HUES48 (cell line): Measurements from ENCODE around the gene EXO5.
A peak's percentile ranks its signal among the peaks of the same experiment; 100 is the strongest.
"Not testable (repeated sequence)": the region's sequence is repeated elsewhere in the genome, so short reads cannot be mapped to it uniquely, and the experiment has no call there.

ENCODE experiments used
- H3K27ac ChIP-seq: one replicate; pipeline ENCODE4 v1.7.0; 2013; ENCODE audit warnings: low read depth, low read length, inconsistent platforms
- H3K27me3 ChIP-seq: 2 replicates; pipeline ENCODE4 v1.6.1; 2013; ENCODE audit warnings: mild to moderate bottlenecking, low read length; ENCODE audit not compliant: control insufficient read depth, insufficient read depth
- H3K36me3 ChIP-seq: 2 replicates; pipeline ENCODE4 v1.6.1; 2013; ENCODE audit warnings: low read length; ENCODE audit not compliant: control insufficient read depth, insufficient read depth
- H3K4me1 ChIP-seq: 2 replicates; pipeline ENCODE4 v1.6.1; 2013; ENCODE audit warnings: mild to moderate bottlenecking, low read length; ENCODE audit not compliant: control insufficient read depth, insufficient read depth
- H3K4me3 ChIP-seq: 2 replicates; pipeline ENCODE4 v1.5.1; 2013; ENCODE audit warnings: mild to moderate bottlenecking, low read depth, low read length
- H3K9ac ChIP-seq: 2 replicates; pipeline ENCODE4 v1.6.1; 2013; ENCODE audit warnings: mild to moderate bottlenecking, low read depth, low read length, moderate library complexity
- H3K9me3 ChIP-seq: 2 replicates; pipeline ENCODE4 v1.6.1; 2013; ENCODE audit warnings: low read length; ENCODE audit not compliant: control insufficient read depth, insufficient read depth

Gene EXO5, protein sequence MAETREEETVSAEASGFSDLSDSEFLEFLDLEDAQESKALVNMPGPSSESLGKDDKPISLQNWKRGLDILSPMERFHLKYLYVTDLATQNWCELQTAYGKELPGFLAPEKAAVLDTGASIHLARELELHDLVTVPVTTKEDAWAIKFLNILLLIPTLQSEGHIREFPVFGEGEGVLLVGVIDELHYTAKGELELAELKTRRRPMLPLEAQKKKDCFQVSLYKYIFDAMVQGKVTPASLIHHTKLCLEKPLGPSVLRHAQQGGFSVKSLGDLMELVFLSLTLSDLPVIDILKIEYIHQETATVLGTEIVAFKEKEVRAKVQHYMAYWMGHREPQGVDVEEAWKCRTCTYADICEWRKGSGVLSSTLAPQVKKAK

GRCh38 chr1:40508375-40509341 lies at the start of gene EXO5:
Gene EXO5, plus strand, starts transcription at chr1:40508767. Its CDS starts 5,778 bp downstream, at chr1:40514545.
- no peak within 1 kb of the TSS for H3K27ac ChIP-seq

DNA sequence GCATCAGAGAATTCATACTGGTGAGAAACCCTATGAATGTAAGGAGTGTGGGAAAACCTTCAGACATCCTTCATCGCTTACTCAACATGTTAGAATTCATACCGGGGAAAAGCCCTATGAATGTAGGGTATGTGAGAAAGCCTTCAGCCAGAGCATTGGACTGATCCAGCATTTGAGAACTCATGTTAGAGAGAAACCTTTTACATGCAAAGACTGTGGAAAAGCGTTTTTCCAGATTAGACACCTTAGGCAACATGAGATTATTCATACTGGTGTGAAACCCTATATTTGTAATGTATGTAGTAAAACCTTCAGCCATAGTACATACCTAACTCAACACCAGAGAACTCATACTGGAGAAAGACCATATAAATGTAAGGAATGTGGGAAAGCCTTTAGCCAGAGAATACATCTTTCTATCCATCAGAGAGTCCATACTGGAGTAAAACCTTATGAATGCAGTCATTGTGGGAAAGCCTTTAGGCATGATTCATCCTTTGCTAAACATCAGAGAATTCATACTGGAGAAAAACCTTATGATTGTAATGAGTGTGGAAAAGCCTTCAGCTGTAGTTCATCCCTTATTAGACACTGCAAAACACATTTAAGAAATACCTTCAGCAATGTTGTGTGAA lies 45.5 kb upstream of the EXO5 start:
- no peak overlapping the region for H3K4me3 ChIP-seq
- no peak overlapping the region for H3K9ac ChIP-seq
- no peak overlapping the region for H3K27ac ChIP-seq
- peaks cover 95% of the 10 kb centered on the region for H3K9me3 ChIP-seq
- no peaks in the 10 kb centered on the region for H3K27me3 ChIP-seq
- H3K4me1 ChIP-seq, result no peaks in the 10 kb centered on the region
- peaks cover 50% of the 10 kb centered on the region for H3K36me3 ChIP-seq

More at GRCh38 chr1:40508375-40509341, at the start of gene EXO5:
- H3K27me3 ChIP-seq, result peaks cover 12% of the 10 kb centered on the region
- peak within 1 kb of the TSS; percentile 87 for H3K4me3 ChIP-seq
- peak within 1 kb of the TSS; percentile 74 for H3K9ac ChIP-seq
- H3K36me3 ChIP-seq, result no peaks in the 10 kb centered on the region
- no peaks in the 10 kb centered on the region; the same call in 1 of the 2 replicates for H3K9me3 ChIP-seq
- no peaks in the 10 kb centered on the region for H3K4me1 ChIP-seq

- Histone ChIP-seq H3K4me1 (no peaks in the 10 kb centered on the region), H3K9ac (no peak overlapping the region), H3K27me3 (no peaks in the 10 kb centered on the region), H3K4me3 (no peak overlapping the region), H3K27ac (no peak overlapping the region), H3K9me3 (peaks cover 59% of the 10 kb centered on the region), H3K36me3 (no peaks in the 10 kb centered on the region)
Observed at GRCh38 chr1:40469327-40469726, 39.2 kb upstream of the EXO5 start.

DNA sequence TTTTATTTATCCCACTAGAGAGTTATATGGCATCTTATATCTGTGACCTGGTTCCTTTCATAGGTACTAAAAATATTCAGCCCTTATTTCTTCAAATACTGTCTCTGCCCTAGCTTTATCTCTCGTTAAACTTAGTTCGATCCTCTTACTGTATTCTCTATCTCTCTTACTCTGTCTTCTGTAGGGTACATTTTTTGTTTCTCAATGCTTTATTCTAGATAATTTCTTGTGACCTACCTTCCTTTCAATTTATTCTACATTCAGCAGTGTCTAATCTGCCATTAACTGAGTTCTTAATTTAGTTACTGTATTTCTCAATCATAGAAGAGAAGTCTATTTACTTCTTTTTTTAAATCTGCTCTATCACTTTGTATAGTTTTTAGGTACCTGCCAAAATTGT lies 33.3 kb upstream of the EXO5 start:
- H3K4me3 ChIP-seq, result no peak overlapping the region
- H3K36me3 ChIP-seq, result no peaks in the 10 kb centered on the region
- no peaks in the 10 kb centered on the region for H3K4me1 ChIP-seq
- peaks cover 17% of the 10 kb centered on the region for H3K9me3 ChIP-seq
- no peaks in the 10 kb centered on the region for H3K27me3 ChIP-seq
- no peak overlapping the region for H3K27ac ChIP-seq
- no peak overlapping the region for H3K9ac ChIP-seq

- Histone ChIP-seq H3K9me3 (peaks cover 13% of the 10 kb centered on the region), H3K27ac (no peak within 1 kb of the TSS)
Observed at GRCh38 chr1:40476924-40477677, 31.5 kb upstream of the EXO5 start, which contains the start of gene ZFP69. Gene ZFP69, plus strand, starts transcription at chr1:40477290. Its CDS starts 2,072 bp downstream, at chr1:40479362.

DNA sequence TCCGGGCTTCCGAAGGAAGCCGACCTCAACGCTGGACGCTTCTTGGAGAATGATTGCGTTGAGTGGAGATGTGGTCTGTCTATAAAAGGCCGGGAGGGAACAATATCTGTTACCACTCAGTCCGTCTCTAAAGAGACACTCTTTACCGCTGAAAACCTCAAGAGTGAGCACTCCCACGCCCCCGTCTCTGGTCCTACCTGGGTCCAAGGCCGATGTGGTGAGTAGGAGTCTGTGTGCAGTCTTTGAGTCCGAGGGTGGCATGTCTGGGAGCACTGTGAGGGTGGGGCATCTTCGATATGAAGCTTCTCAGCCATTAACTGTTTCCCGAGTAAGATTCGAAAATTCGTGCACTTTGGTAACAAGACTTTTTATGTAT lies 30.9 kb upstream of the EXO5 start:
- Histone ChIP-seq H3K36me3 (peaks cover 2% of the 10 kb centered on the region; the same call in 1 of the 2 replicates), H3K4me1 (no peaks in the 10 kb centered on the region), H3K9ac (peak overlapping the region; percentile 10; the same call in 1 of the 2 replicates), H3K27me3 (no peaks in the 10 kb centered on the region), H3K4me3 (peak overlapping the region; percentile 98), H3K9me3 (peaks cover 13% of the 10 kb centered on the region), H3K27ac (no peak overlapping the region)

More at GRCh38 chr1:40476924-40477677, 31.5 kb upstream of the EXO5 start, which contains the start of gene ZFP69:
- no peaks in the 10 kb centered on the region for H3K27me3 ChIP-seq
- H3K4me1 ChIP-seq, result no peaks in the 10 kb centered on the region
- peak within 1 kb of the TSS; percentile 98 for H3K4me3 ChIP-seq
- H3K36me3 ChIP-seq, result no peaks in the 10 kb centered on the region
- H3K9ac ChIP-seq, result peak within 1 kb of the TSS; percentile 58

- H3K27ac ChIP-seq, result no peak overlapping the region
- H3K9me3 ChIP-seq, result peaks cover 13% of the 10 kb centered on the region; the same call in 1 of the 2 replicates
- no peaks in the 10 kb centered on the region for H3K4me1 ChIP-seq
- H3K4me3 ChIP-seq, result 0 out of 2 replicates have a peak overlapping the region, but pooled peaks have one; percentile 98
- H3K27me3 ChIP-seq, result no peaks in the 10 kb centered on the region
- H3K9ac ChIP-seq, result no peak overlapping the region
- H3K36me3 ChIP-seq, result peaks cover 5% of the 10 kb centered on the region; the same call in 1 of the 2 replicates
Observed at GRCh38 chr1:40478276-40478675, 30.3 kb upstream of the EXO5 start.

GRCh38 chr1:40479156-40479555 lies 29.4 kb upstream of the EXO5 start:
- peaks cover 5% of the 10 kb centered on the region; the same call in 1 of the 2 replicates for H3K36me3 ChIP-seq
- no peak overlapping the region for H3K4me3 ChIP-seq
- H3K27ac ChIP-seq, result no peak overlapping the region
- no peaks in the 10 kb centered on the region for H3K27me3 ChIP-seq
- H3K9me3 ChIP-seq, result peaks cover 10% of the 10 kb centered on the region; the same call in 1 of the 2 replicates
- H3K9ac ChIP-seq, result no peak overlapping the region
- no peaks in the 10 kb centered on the region for H3K4me1 ChIP-seq

DNA sequence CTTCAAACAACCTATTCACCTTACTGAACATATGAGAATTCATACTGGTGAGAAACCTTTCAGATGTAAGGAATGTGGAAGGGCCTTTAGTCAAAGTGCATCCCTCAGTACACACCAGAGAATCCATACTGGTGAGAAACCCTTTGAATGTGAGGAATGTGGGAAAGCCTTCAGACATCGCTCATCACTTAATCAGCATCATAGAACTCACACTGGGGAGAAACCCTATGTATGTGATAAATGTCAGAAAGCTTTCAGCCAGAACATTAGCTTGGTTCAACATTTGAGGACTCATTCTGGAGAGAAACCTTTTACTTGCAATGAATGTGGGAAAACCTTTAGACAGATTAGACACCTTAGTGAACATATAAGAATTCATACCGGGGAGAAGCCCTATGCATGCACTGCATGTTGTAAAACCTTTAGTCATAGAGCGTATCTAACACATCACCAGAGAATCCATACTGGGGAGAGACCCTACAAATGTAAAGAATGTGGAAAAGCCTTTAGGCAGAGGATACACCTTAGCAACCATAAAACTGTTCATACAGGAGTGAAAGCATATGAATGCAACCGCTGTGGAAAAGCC lies 13.2 kb upstream of the EXO5 start:
- H3K36me3 ChIP-seq, result peaks cover 28% of the 10 kb centered on the region
- peaks cover 31% of the 10 kb centered on the region for H3K9me3 ChIP-seq

DNA sequence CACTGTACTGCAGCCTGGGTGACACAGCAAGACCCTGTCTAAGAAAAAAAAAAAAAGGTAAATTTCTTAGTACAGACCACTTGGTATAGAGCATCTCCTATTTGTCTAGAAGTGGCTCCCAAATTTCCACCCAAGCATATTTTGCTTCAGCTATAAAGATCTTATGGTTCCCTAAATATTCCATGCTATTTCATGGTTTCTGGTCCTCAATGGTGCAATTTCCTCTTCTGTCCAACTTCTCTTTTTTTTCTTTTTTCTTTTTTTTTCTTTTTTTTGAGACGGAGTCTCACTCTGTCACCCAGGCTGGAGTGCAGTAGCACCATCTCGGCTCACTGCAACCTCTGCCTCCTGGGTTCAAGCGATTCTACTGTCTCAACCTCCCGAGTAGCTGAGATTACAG lies 5.9 kb upstream of the EXO5 start:
- not testable (repeated sequence) for H3K4me3 ChIP-seq, H3K27me3 ChIP-seq, H3K36me3 ChIP-seq, H3K4me1 ChIP-seq, H3K9me3 ChIP-seq, H3K9ac ChIP-seq, H3K27ac ChIP-seq

More for the DNA sequence above, 13.2 kb upstream of the EXO5 start:
- H3K9ac ChIP-seq, result no peak overlapping the region
- H3K4me3 ChIP-seq, result no peak overlapping the region
- H3K27ac ChIP-seq, result no peak overlapping the region
- no peaks in the 10 kb centered on the region for H3K27me3 ChIP-seq
- H3K4me1 ChIP-seq, result no peaks in the 10 kb centered on the region
